KMS-11 (cell line): ENCODE measurements around the gene HS6ST3.

Experiments
- H2AFZ ChIP-seq: fragments of 200-600 bp; sonication (generic); 2 replicates; pipeline ENCODE4 v1.6.1; 2016; ENCODE audit warnings: antibody characterized with exemption, mixed run types, low read depth
- H3K27ac ChIP-seq: fragments of 200-600 bp; sonication (generic); 2 replicates; pipeline ENCODE4 v1.6.1; 2016; ENCODE audit warnings: mild to moderate bottlenecking, mixed run types
- H3K27me3 ChIP-seq: fragments of 200-600 bp; sonication (generic); 2 replicates; pipeline ENCODE4 v1.6.1; 2017; ENCODE audit warnings: mild to moderate bottlenecking, low read depth, mixed run types, moderate library complexity; ENCODE audit not compliant: insufficient read depth
- H3K36me3 ChIP-seq: fragments of 200-600 bp; sonication (generic); 2 replicates; pipeline ENCODE4 v1.6.1; 2017; ENCODE audit warnings: mild to moderate bottlenecking, mixed run types; ENCODE audit not compliant: insufficient read depth
- H3K4me1 ChIP-seq: fragments of 200-600 bp; sonication (generic); 2 replicates; pipeline ENCODE4 v1.6.1; 2016; ENCODE audit warnings: mild to moderate bottlenecking, low read depth, mixed run types; ENCODE audit not compliant: poor library complexity, severe bottlenecking
- H3K4me2 ChIP-seq: fragments of 200-600 bp; sonication (generic); 2 replicates; pipeline ENCODE4 v1.7.0; 2016; ENCODE audit warnings: mild to moderate bottlenecking, mixed run types
- H3K4me3 ChIP-seq: fragments of 200-600 bp; sonication (generic); IDR thresholded peaks from 2 replicates; pipeline ENCODE4 v1.6.1; 2017; ENCODE audit warnings: low read depth, low read length, mixed read lengths; ENCODE audit not compliant: insufficient read depth
- H3K79me2 ChIP-seq: fragments of 200-600 bp; sonication (generic); 2 replicates; pipeline ENCODE4 v1.6.1; 2016; ENCODE audit warnings: low read depth, mixed run types; ENCODE audit not compliant: insufficient read depth
- H3K9ac ChIP-seq: fragments of 200-600 bp; sonication (generic); 2 replicates; pipeline ENCODE4 v1.6.1; 2016; ENCODE audit warnings: mild to moderate bottlenecking, mixed run types
- H4K20me1 ChIP-seq: fragments of 200-600 bp; sonication (generic); 2 replicates; pipeline ENCODE4 v1.6.1; 2016; ENCODE audit warnings: mild to moderate bottlenecking, mixed run types; ENCODE audit not compliant: insufficient read depth
- TF ChIP-seq, protein P1 (sequence below): fragments of 200-600 bp; sonication (generic); conservative IDR thresholded peaks from 2 replicates; pipeline ENCODE4 v1.6.1; 2017; ENCODE audit warnings: low read depth, mild to moderate bottlenecking, antibody characterized with exemption, low read length, moderate library complexity, mixed read lengths

HS6ST3 gene

GRCh38 chr13:96071504-96071903 is 18.4 kb upstream of the HS6ST3 start:
- H2AFZ ChIP-seq, result no peak overlapping the region
- no peaks in the 10 kb centered on the region for H4K20me1 ChIP-seq
- TF ChIP-seq, protein P1, sequence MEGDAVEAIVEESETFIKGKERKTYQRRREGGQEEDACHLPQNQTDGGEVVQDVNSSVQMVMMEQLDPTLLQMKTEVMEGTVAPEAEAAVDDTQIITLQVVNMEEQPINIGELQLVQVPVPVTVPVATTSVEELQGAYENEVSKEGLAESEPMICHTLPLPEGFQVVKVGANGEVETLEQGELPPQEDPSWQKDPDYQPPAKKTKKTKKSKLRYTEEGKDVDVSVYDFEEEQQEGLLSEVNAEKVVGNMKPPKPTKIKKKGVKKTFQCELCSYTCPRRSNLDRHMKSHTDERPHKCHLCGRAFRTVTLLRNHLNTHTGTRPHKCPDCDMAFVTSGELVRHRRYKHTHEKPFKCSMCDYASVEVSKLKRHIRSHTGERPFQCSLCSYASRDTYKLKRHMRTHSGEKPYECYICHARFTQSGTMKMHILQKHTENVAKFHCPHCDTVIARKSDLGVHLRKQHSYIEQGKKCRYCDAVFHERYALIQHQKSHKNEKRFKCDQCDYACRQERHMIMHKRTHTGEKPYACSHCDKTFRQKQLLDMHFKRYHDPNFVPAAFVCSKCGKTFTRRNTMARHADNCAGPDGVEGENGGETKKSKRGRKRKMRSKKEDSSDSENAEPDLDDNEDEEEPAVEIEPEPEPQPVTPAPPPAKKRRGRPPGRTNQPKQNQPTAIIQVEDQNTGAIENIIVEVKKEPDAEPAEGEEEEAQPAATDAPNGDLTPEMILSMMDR, result no peak
- H3K4me3 ChIP-seq, result no peak overlapping the region
- peaks cover 14% of the 10 kb centered on the region for H3K4me1 ChIP-seq
- H3K27me3 ChIP-seq, result no peaks in the 10 kb centered on the region
- no peaks in the 10 kb centered on the region for H3K79me2 ChIP-seq
- H3K4me2 ChIP-seq, result no peak overlapping the region
- H3K9ac ChIP-seq, result no peak overlapping the region
- no peaks in the 10 kb centered on the region for H3K36me3 ChIP-seq
- no peak overlapping the region for H3K27ac ChIP-seq

DNA sequence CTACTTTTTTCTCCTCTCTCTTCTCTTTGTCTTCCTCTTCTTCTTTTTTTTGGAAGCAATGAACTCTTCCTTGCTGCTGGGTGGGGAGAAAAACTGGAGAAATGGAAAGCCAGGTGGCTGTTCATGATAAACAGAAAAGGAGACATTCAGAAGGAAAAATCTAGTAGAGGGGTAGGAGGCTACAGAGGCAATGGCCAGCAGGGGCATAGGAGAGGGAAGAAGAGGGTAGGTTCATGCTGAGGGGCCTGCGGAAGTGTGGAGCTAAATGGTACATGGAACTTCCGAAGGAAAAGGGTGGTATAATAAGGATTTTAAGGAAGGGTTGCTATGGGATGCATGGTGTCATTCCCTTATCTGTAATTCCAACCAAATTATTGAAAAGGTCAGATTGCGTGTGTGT is 17.5 kb upstream of the HS6ST3 start:
- Histone ChIP-seq H3K36me3 (no peaks in the 10 kb centered on the region), H3K9ac (no peak overlapping the region), H3K4me1 (peaks cover 14% of the 10 kb centered on the region), H3K27ac (no peak overlapping the region), H3K4me2 (no peak overlapping the region), H4K20me1 (no peaks in the 10 kb centered on the region), H2AFZ (no peak overlapping the region), H3K79me2 (no peaks in the 10 kb centered on the region), H3K4me3 (no peak overlapping the region), H3K27me3 (no peaks in the 10 kb centered on the region)
- TF ChIP-seq, protein P1, result no peak

DNA sequence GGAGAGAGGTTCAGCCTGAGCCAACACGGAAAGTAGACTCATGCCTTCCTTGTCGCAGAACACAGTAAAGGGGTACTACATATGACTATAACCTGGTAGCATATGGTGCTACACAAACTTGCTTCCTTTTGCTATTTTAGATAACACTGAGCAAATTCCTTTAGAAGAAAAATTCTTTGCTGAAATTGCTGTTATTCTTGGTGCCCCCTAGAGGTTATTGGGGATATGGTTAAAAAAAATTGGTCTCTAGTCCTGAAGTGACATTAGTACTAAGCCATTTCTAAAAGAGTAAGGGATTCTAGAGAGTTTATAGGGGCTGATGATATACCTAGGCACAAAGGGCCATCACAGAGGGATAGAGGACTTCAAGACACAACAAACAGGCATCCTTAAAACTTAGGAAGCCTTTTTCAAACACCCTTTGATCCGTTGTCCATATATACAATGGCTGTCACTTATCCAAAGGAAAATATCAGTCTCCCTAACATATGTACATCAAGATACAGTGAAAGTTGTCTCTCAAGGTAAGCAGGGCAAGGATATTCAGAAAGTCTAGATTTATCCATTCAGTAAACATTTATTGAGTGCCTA is 13.9 kb upstream of the HS6ST3 start:
- Histone ChIP-seq H2AFZ (no peak overlapping the region), H3K27me3 (no peaks in the 10 kb centered on the region), H3K27ac (no peak overlapping the region), H4K20me1 (no peaks in the 10 kb centered on the region), H3K36me3 (no peaks in the 10 kb centered on the region), H3K4me1 (no peaks in the 10 kb centered on the region), H3K79me2 (no peaks in the 10 kb centered on the region), H3K9ac (no peak overlapping the region), H3K4me2 (no peak overlapping the region), H3K4me3 (no peak overlapping the region)
- TF ChIP-seq, protein P1, result peak; percentile 66

GRCh38 chr13:96080676-96081075 is 9.2 kb upstream of the HS6ST3 start:
- Histone ChIP-seq H4K20me1 (no peaks in the 10 kb centered on the region), H3K4me3 (no peak overlapping the region), H3K4me1 (no peaks in the 10 kb centered on the region), H3K36me3 (no peaks in the 10 kb centered on the region), H3K27me3 (no peaks in the 10 kb centered on the region), H3K9ac (no peak overlapping the region), H3K79me2 (no peaks in the 10 kb centered on the region), H3K4me2 (no peak overlapping the region), H2AFZ (no peak overlapping the region), H3K27ac (no peak overlapping the region)
- TF ChIP-seq, protein P1, result no peak
